Astrocyte (in vitro differentiated cells and primary cell): ENCODE results near the gene TEX26. TPM values are rescaled to one million over a fixed set of nuclear protein-coding genes. Genes with fewer than 3 reads are reported as not detected.
A peak's percentile ranks its signal among the peaks of the same experiment; 100 is the strongest.

Experiments
- DNase-seq: peaks from one replicate; pipeline ENCODE4 v3.0.0-alpha.2; 2010; ENCODE audit warnings: low read depth
- FAIRE-seq: peaks from 2 replicates; lab custom pipeline; 2011; peaks lifted over from hg19 to GRCh38; lab: Jason Lieb, UNC
- H2AFZ ChIP-seq: 2 replicates; pipeline ENCODE4 v1.6.0; 2012; ENCODE audit warnings: low read depth, low read length, inconsistent platforms
- H3K27ac ChIP-seq: 2 replicates; pipeline ENCODE4 v1.5.1; 2011; ENCODE audit warnings: low read depth, low read length, inconsistent platforms
- H3K27me3 ChIP-seq: 2 replicates; pipeline ENCODE4 v1.6.0; 2011; ENCODE audit warnings: low read length, inconsistent platforms; ENCODE audit not compliant: insufficient read depth
- H3K36me3 ChIP-seq: 2 replicates; pipeline ENCODE4 v1.5.1; 2011; ENCODE audit warnings: low read length, inconsistent platforms; ENCODE audit not compliant: insufficient read depth
- H3K4me1 ChIP-seq: 2 replicates; pipeline ENCODE4 v1.5.1; 2011; ENCODE audit warnings: low read length, inconsistent platforms; ENCODE audit not compliant: insufficient read depth
- H3K4me2 ChIP-seq: 2 replicates; pipeline ENCODE4 v1.6.0; 2012; ENCODE audit warnings: low read length, inconsistent platforms
- H3K4me3 ChIP-seq: 2 replicates; pipeline ENCODE4 v1.5.1; 2011; ENCODE audit warnings: low read depth, mild to moderate bottlenecking, low read length, inconsistent platforms; ENCODE audit not compliant: insufficient read depth
- H3K79me2 ChIP-seq: 2 replicates; pipeline ENCODE4 v1.6.0; 2012; ENCODE audit warnings: mild to moderate bottlenecking, low read length, inconsistent platforms; ENCODE audit not compliant: insufficient read depth
- H3K9ac ChIP-seq: 2 replicates; pipeline ENCODE4 v1.6.0; 2012; ENCODE audit warnings: mild to moderate bottlenecking, low read length, inconsistent platforms
- H3K9me3 ChIP-seq: 2 replicates; pipeline ENCODE4 v1.5.1; 2012; ENCODE audit warnings: low read depth, mild to moderate bottlenecking, low read length, inconsistent platforms; ENCODE audit not compliant: insufficient read depth
- H4K20me1 ChIP-seq: 2 replicates; pipeline ENCODE4 v1.6.0; 2012; ENCODE audit warnings: low read length, inconsistent platforms; ENCODE audit not compliant: insufficient read depth
- H3K27ac Mint-ChIP-seq: one replicate; pipeline ENCODE4 v1.8.0; 2021; ENCODE audit warnings: mild to moderate bottlenecking, mixed read lengths; ENCODE audit not compliant: unreplicated experiment
- H3K27me3 Mint-ChIP-seq: one replicate; pipeline ENCODE4 v1.8.0; 2021; ENCODE audit warnings: low read depth, mixed read lengths; ENCODE audit not compliant: unreplicated experiment
- H3K36me3 Mint-ChIP-seq: one replicate; pipeline ENCODE4 v1.8.0; 2021; ENCODE audit warnings: low read depth, mixed read lengths; ENCODE audit not compliant: unreplicated experiment
- H3K4me1 Mint-ChIP-seq: one replicate; pipeline ENCODE4 v1.8.0; 2021; ENCODE audit warnings: low read depth, mixed read lengths; ENCODE audit not compliant: unreplicated experiment
- H3K4me3 Mint-ChIP-seq: one replicate; pipeline ENCODE4 v1.8.0; 2021; ENCODE audit warnings: mild to moderate bottlenecking, moderate library complexity, mixed read lengths; ENCODE audit not compliant: unreplicated experiment
- H3K9me3 Mint-ChIP-seq: one replicate; pipeline ENCODE4 v1.8.0; 2021; ENCODE audit warnings: mild to moderate bottlenecking, mixed read lengths; ENCODE audit not compliant: unreplicated experiment
- CTCF ChIP-seq: IDR thresholded peaks from 2 replicates; pipeline ENCODE4 v1.5.1; 2011; ENCODE audit warnings: low read depth, mild to moderate bottlenecking, inconsistent platforms, low read length, moderate library complexity; ENCODE audit not compliant: insufficient read depth
- EZH2 ChIP-seq: IDR thresholded peaks from 2 replicates; pipeline ENCODE4 v1.6.1; 2012; ENCODE audit warnings: mild to moderate bottlenecking, low read length, inconsistent platforms; ENCODE audit not compliant: insufficient read depth
- total RNA-seq: library from RNA; stranded (reverse); gene quantifications from 2 replicates; pipeline ENCODE4 v1.2.1, GENCODE V29; 2021

TEX26 gene
- total RNA-seq, 1 donor from 2014 or later: not detected

- H3K9me3 ChIP-seq: no peaks in the 10 kb centered on the region
- Mint-ChIP-seq H3K4me3 (no peak overlapping the region), H3K36me3 (no peaks in the 10 kb centered on the region), H3K4me1 (peaks cover 40% of the 10 kb centered on the region), H3K27ac (no peak overlapping the region), H3K9me3 (no peaks in the 10 kb centered on the region), H3K27me3 (no peaks in the 10 kb centered on the region)
- no peak overlapping the region for H3K4me2 ChIP-seq
- H2AFZ ChIP-seq: no peak overlapping the region
- TF ChIP-seq CTCF (no peak), EZH2 (no peak)
- H3K4me1 ChIP-seq: peaks cover 15% of the 10 kb centered on the region
- no peak for DNase-seq
- no peak overlapping the region for H3K4me3 ChIP-seq
- H3K36me3 ChIP-seq: no peaks in the 10 kb centered on the region
- no peaks in the 10 kb centered on the region for H4K20me1 ChIP-seq
- FAIRE-seq: no peak
- no peak overlapping the region for H3K27ac ChIP-seq
- H3K9ac ChIP-seq: no peak overlapping the region
- H3K79me2 ChIP-seq: no peaks in the 10 kb centered on the region
- no peaks in the 10 kb centered on the region for H3K27me3 ChIP-seq
Measured at GRCh38 chr13:30974350-30974749, 41.9 kb downstream of the TEX26 start.

- Histone ChIP-seq H3K27me3 (no peaks in the 10 kb centered on the region), H3K36me3 (no peaks in the 10 kb centered on the region), H3K9ac (no peak overlapping the region), H3K9me3 (no peaks in the 10 kb centered on the region), H3K4me1 (peaks cover 15% of the 10 kb centered on the region), H4K20me1 (no peaks in the 10 kb centered on the region), H3K4me2 (no peak overlapping the region), H2AFZ (no peak overlapping the region), H3K27ac (no peak overlapping the region), H3K4me3 (no peak overlapping the region), H3K79me2 (no peaks in the 10 kb centered on the region)
- Mint-ChIP-seq H3K4me3 (no peak overlapping the region), H3K27ac (no peak overlapping the region), H3K9me3 (no peaks in the 10 kb centered on the region), H3K36me3 (no peaks in the 10 kb centered on the region), H3K27me3 (no peaks in the 10 kb centered on the region), H3K4me1 (peaks cover 39% of the 10 kb centered on the region)
- DNase-seq (no peak), FAIRE-seq (no peak)
- TF ChIP-seq EZH2 (no peak), CTCF (no peak)
Measured at GRCh38 chr13:30976025-30976424, 43.6 kb downstream of the TEX26 start.

GRCh38 chr13:30978981-30979956 is 46.8 kb downstream of the TEX26 start:
- DNase-seq (no peak), FAIRE-seq (no peak)
- Mint-ChIP-seq H3K9me3 (peaks cover 5% of the 10 kb centered on the region), H3K4me1 (peaks cover 32% of the 10 kb centered on the region), H3K27ac (no peak overlapping the region), H3K36me3 (peaks cover 2% of the 10 kb centered on the region), H3K4me3 (no peak overlapping the region), H3K27me3 (no peaks in the 10 kb centered on the region)
- Histone ChIP-seq H3K9me3 (no peaks in the 10 kb centered on the region), H3K9ac (no peak overlapping the region), H2AFZ (no peak overlapping the region), H4K20me1 (no peaks in the 10 kb centered on the region), H3K4me1 (peaks cover 11% of the 10 kb centered on the region), H3K4me2 (no peak overlapping the region), H3K4me3 (no peak overlapping the region), H3K27me3 (no peaks in the 10 kb centered on the region), H3K36me3 (no peaks in the 10 kb centered on the region), H3K27ac (no peak overlapping the region), H3K79me2 (no peaks in the 10 kb centered on the region)
- TF ChIP-seq EZH2 (no peak), CTCF (peak; percentile 22)
